ENCODE results near the gene TET2. TPM values are rescaled to one million over a fixed set of nuclear protein-coding genes. Genes with fewer than 3 reads are reported as not detected.
A peak's percentile ranks its signal among the peaks of the same experiment; 100 is the strongest.

The TET2 gene
- total RNA-seq, 4 donors from 2014 or later: 19.1 to 36.8 (median 30.4) TPM

GRCh38 chr4:105148356-105148755, 1.7 kb downstream of the TET2 start:
- H3K27ac ChIP-seq: peak overlapping the region in 3 of 4 donors; percentile 89 to 92 (median 92)
- no peaks in the 10 kb centered on the region for H3K36me3 ChIP-seq
- WGBS, 2 donors: 22 to 26% methylated on average over 1 of the region's 1 CpG
- DNase-seq: no peak
- intact Hi-C loops (cut with DNase I): no loop called here
- H3K4me1 ChIP-seq: peaks cover 0 to 55% (median 16%) of the 10 kb centered on the region in 3 donors
- H3K4me3 ChIP-seq: peak overlapping the region; percentile 75 to 93 (median 90)
- H3K27me3 ChIP-seq: no peaks in the 10 kb centered on the region
- H3K9me3 ChIP-seq: no peaks in the 10 kb centered on the region
- TF ChIP-seq POLR2A (IDR thresholded peaks at IDR 0.05): no peak
- TF ChIP-seq CTCF (IDR thresholded peaks at IDR 0.05): no peak

GRCh38 chr4:105148776-105149175, 2.1 kb downstream of the TET2 start:
- no peak for DNase-seq

GRCh38 chr4:105149771-105150170, 3.1 kb downstream of the TET2 start:
- no peak for TF ChIP-seq POLR2A (IDR thresholded peaks at IDR 0.05)
- TF ChIP-seq CTCF (IDR thresholded peaks at IDR 0.05): no peak
- Histone ChIP-seq H3K4me3 (peak overlapping the region in 3 of 4 donors; percentile 75 to 91 (median 88)), H3K9me3 (no peaks in the 10 kb centered on the region), H3K36me3 (no peaks in the 10 kb centered on the region), H3K4me1 (peaks cover 0 to 66% (median 16%) of the 10 kb centered on the region in 3 donors), H3K27ac (peak overlapping the region; percentile 6 to 92 (median 68)), H3K27me3 (no peaks in the 10 kb centered on the region)
- whole genome bisulfite sequencing, 2 donors: 89 to 90% methylated on average over 1 of the region's 1 CpG
- intact Hi-C loops (cut with DNase I): no loop called here
- no peak for DNase-seq

More at GRCh38 chr4:105148776-105149175, 2.1 kb downstream of the TET2 start:
- Histone ChIP-seq H3K9me3 (no peaks in the 10 kb centered on the region), H3K36me3 (no peaks in the 10 kb centered on the region), H3K4me3 (peak overlapping the region in 3 of 4 donors; percentile 75 to 91 (median 88)), H3K4me1 (peaks cover 0 to 56% (median 16%) of the 10 kb centered on the region in 3 donors), H3K27me3 (no peaks in the 10 kb centered on the region), H3K27ac (peak overlapping the region in 2 of 4 donors; percentile 92)
- intact Hi-C loops (cut with DNase I): no loop called here
- TF ChIP-seq CTCF (IDR thresholded peaks at IDR 0.05): no peak
- TF ChIP-seq POLR2A (IDR thresholded peaks at IDR 0.05): no peak
- WGBS, 2 donors: 21 to 28% methylated on average over 5 of the region's 5 CpGs

- H3K9me3 ChIP-seq: no peaks in the 10 kb centered on the region
- intact Hi-C loops (cut with DNase I): no loop called here
- no peak overlapping the region for H3K4me3 ChIP-seq
- no peak for DNase-seq
- TF ChIP-seq POLR2A (IDR thresholded peaks at IDR 0.05) (no peak), CTCF (IDR thresholded peaks at IDR 0.05) (no peak)
- H3K36me3 ChIP-seq: no peaks in the 10 kb centered on the region
- peaks cover 0 to 69% (median 23%) of the 10 kb centered on the region in 3 donors for H3K4me1 ChIP-seq
- peak overlapping the region in 3 of 4 donors; percentile 2 to 92 (median 22) for H3K27ac ChIP-seq
- no peaks in the 10 kb centered on the region for H3K27me3 ChIP-seq
These were observed 3.8 kb downstream of the TET2 start for GRCh38 chr4:105150503-105150902.

GRCh38 chr4:105153749-105154148, 7.1 kb downstream of the TET2 start:
- Histone ChIP-seq H3K9me3 (no peaks in the 10 kb centered on the region), H3K27ac (no peak overlapping the region), H3K27me3 (no peaks in the 10 kb centered on the region), H3K4me1 (peaks cover 0 to 62% (median 24%) of the 10 kb centered on the region in 3 donors), H3K36me3 (no peaks in the 10 kb centered on the region), H3K4me3 (no peak overlapping the region)
- no peak for TF ChIP-seq CTCF (IDR thresholded peaks at IDR 0.05)
- TF ChIP-seq POLR2A (IDR thresholded peaks at IDR 0.05): no peak
- no peak for DNase-seq
- WGBS, 2 donors: 81 to 89% methylated on average over 1 of the region's 1 CpG
- intact Hi-C loops (cut with DNase I): no loop called here
